ENCODE data around the gene GLT1D1. TPM values are rescaled to one million over a fixed set of nuclear protein-coding genes. Genes with fewer than 3 reads are reported as not detected.

GLT1D1 gene
- total and polyA plus RNA-seq, 2 of the 8 experiments (the other 6 are each of a cell fraction or from before 2014, with no cell fraction given), result 1.5 to 3.6 TPM

GRCh38 chr12:128914908-128915563 lies 61.8 kb downstream of the GLT1D1 start (continued):
- no peak for TF ChIP-seq CHD7 (IDR thresholded peaks at IDR 0.05; ENCODE audit: insufficient replicate concordance, low read length)
- TF ChIP-seq SRF (IDR thresholded peaks at IDR 0.05; ENCODE audit: low read depth, low read length), result no peak
- TF ChIP-seq POLR2A (IDR thresholded peaks at IDR 0.05; ENCODE audit: control extremely low read depth in 1 of 2, low read depth in 2 of 2, low read length in 2 of 2), result no peak
- no peak for TF ChIP-seq CBX8 (IDR thresholded peaks at IDR 0.05; ENCODE audit: borderline replicate concordance, low read depth, low read length)
- no peak for TF ChIP-seq FOSL1 (IDR thresholded peaks at IDR 0.05; ENCODE audit: insufficient read depth, low read depth, low read length)

Measured in H1 (cell line).